ENCODE measurements around the gene PTPRA. TPM values are rescaled to one million over a fixed set of nuclear protein-coding genes. Genes with fewer than 3 reads are reported as not detected.

The PTPRA gene
- total RNA-seq, 4 donors from 2014 or later: 18.9 to 32.5 (median 27.3) TPM

DNA sequence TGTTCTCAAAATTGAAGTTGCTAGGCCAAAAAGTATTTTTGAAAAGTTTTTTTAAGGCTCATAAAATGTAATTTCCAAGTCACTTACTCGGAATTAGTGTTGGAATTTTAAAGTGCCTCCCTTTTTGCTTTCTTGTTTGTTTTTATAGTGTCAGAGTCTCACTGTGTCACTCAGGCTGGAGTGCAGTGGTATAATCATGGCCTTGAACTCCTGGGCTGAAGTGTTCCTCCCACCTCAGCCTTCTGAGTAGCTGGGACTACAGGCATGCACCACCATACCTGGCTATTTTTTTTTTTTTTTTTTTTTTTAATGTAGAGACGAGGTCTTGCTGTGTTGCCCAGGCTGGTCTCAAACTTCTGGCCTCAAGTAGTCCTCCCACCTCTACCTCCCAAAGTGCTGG is 130.1 kb downstream of the PTPRA start:
- intact Hi-C loops (cut with DNase I; ENCODE audit: low total_unique reads): loop anchor here (10.0 kb wide), 1 partner anchor 359 kb away; no protein-coding TSS in a partner anchor

DNA sequence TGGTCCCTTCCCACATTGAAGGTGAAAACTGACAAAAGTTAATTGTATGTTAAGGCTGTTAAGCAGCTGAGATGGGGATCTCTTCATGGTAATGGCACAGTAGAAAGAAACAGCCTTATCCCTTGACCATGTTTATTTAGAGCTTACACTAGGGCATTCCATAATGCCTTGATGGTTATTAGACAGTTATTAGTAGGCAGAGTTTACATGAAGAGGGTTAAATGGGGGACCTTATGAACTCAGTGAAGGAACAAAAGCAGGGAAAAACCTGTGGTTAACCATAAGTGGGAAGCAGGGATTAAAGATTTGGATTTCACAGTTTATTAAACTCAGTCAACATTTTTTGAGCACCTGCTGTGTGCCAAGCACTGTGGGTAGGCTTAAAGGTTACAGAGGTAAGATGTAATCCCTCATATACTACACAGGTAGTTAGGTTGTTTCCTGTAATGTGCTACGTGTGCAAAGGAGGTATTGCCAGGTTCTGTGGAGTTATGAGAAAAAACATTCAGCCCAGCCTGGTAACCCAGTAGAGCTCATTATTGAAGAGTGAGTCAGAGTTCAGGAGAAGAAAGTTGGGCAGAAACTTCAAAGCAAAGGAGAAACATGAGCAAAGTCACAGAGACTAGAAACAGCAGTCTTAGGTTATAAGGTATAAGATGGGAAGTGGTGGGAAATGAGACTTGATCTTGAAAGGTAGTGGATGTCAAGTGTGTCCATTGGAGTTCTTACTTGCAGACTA is 137.9 kb downstream of the PTPRA start:
- ATAC-seq (no peak), DNase-seq (no peak)
- Histone ChIP-seq H3K27ac (no peak overlapping the region), H3K4me1 (no peaks in the 10 kb centered on the region), H3K36me3 (peaks cover 3 to 36% of the 10 kb centered on the region in 2 donors), H3K9me3 (no peaks in the 10 kb centered on the region), H3K27me3 (no peaks in the 10 kb centered on the region), H3K4me3 (no peak overlapping the region)
- in situ Hi-C loops (cut with MboI; ENCODE audit: low sequenced_read_pairs in 4 of 4) (loop anchor here in 1 of 4 donors (25.0 kb wide), 1 partner anchor 299 kb away; no protein-coding TSS in a partner anchor), intact Hi-C loops (cut with DNase I; ENCODE audit: low total_unique reads) (no loop called here)
- no peak for TF ChIP-seq CTCF (IDR thresholded peaks at IDR 0.05 in 4 of 5, conservative IDR thresholded peaks at IDR 0.05 in 1 of 5)
- TF ChIP-seq POLR2A (IDR thresholded peaks at IDR 0.05): no peak

More for the DNA sequence above, 130.1 kb downstream of the PTPRA start:
- no peaks in the 10 kb centered on the region for H3K4me1 ChIP-seq
- no peaks in the 10 kb centered on the region for H3K9me3 ChIP-seq
- ATAC-seq (no peak), DNase-seq (no peak)
- no peak overlapping the region for H3K27ac ChIP-seq
- H3K4me3 ChIP-seq: no peak overlapping the region
- in situ Hi-C loops (cut with MboI; ENCODE audit: low sequenced_read_pairs in 4 of 4): loop anchor here in 1 of 4 donors (25.0 kb wide), 1 partner anchor 291 kb away; no protein-coding TSS in a partner anchor
- peaks cover 0 to 35% of the 10 kb centered on the region in 2 donors for H3K36me3 ChIP-seq
- no peak for TF ChIP-seq POLR2A (IDR thresholded peaks at IDR 0.05)
- TF ChIP-seq CTCF (IDR thresholded peaks at IDR 0.05 in 4 of 5, conservative IDR thresholded peaks at IDR 0.05 in 1 of 5): no peak
- H3K27me3 ChIP-seq: no peaks in the 10 kb centered on the region

- DNase-seq: no peak
- no peak for TF ChIP-seq POLR2A (IDR thresholded peaks at IDR 0.05)
- TF ChIP-seq CTCF (IDR thresholded peaks at IDR 0.05 in 4 of 5, conservative IDR thresholded peaks at IDR 0.05 in 1 of 5): no peak
- Histone ChIP-seq H3K4me1 (no peaks in the 10 kb centered on the region), H3K9me3 (no peaks in the 10 kb centered on the region), H3K4me3 (no peak overlapping the region), H3K27me3 (no peaks in the 10 kb centered on the region), H3K36me3 (peaks cover 3 to 32% of the 10 kb centered on the region in 2 donors), H3K27ac (no peak overlapping the region)
- in situ Hi-C loops (cut with MboI; ENCODE audit: low sequenced_read_pairs in 4 of 4): loop anchor here in 1 of 4 donors (25.0 kb wide), 1 partner anchor 299 kb away; no protein-coding TSS in a partner anchor
- no peak for ATAC-seq
- intact Hi-C loops (cut with DNase I; ENCODE audit: low total_unique reads): no loop called here
Measured at GRCh38 chr20:3011752-3012151, 138.5 kb downstream of the PTPRA start.

- H3K4me1 ChIP-seq: no peaks in the 10 kb centered on the region
- no peak for TF ChIP-seq POLR2A (IDR thresholded peaks at IDR 0.05)
- no peak for TF ChIP-seq CTCF (IDR thresholded peaks at IDR 0.05 in 4 of 5, conservative IDR thresholded peaks at IDR 0.05 in 1 of 5)
- no peak overlapping the region for H3K27ac ChIP-seq
- intact Hi-C loops (cut with DNase I; ENCODE audit: low total_unique reads) (no loop called here), in situ Hi-C loops (cut with MboI; ENCODE audit: low sequenced_read_pairs in 4 of 4) (loop anchor here in 1 of 4 donors (25.0 kb wide), 1 partner anchor 301 kb away; no protein-coding TSS in a partner anchor)
- H3K9me3 ChIP-seq: no peaks in the 10 kb centered on the region
- ATAC-seq (no peak), DNase-seq (no peak)
- H3K36me3 ChIP-seq: peaks cover 1 to 29% of the 10 kb centered on the region in 2 donors
- no peaks in the 10 kb centered on the region for H3K27me3 ChIP-seq
- H3K4me3 ChIP-seq: no peak overlapping the region
Measured at GRCh38 chr20:3013771-3014170, 140.5 kb downstream of the PTPRA start.

Data from gastrocnemius medialis (tissue), 4 donors.